Ovary (tissue), 3 donors: Measurements from ENCODE around the gene VILL.

Experiments
- POLR2A ChIP-seq: fragments of 450-650 bp; IDR thresholded peaks from one replicate; pipeline ENCODE4 v1.6.1; 2017; ENCODE audit warnings: antibody characterized with exemption, mild to moderate bottlenecking, moderate library complexity
- TF ChIP-seq, protein P1 (sequence below), 3 donors: fragments of 450-650 bp in 2 of 3; fragments of 200-600 bp in 1 of 3; IDR thresholded peaks; one replicate each; pipeline versions ENCODE4 v1.5.1 to v1.8.0; 2016 to 2022; ENCODE audit warnings: antibody characterized with exemption in 3 of 3, mild to moderate bottlenecking in 1 of 3
- donor health status: DM: no; HTN: no; CAD: no.

- TF ChIP-seq, protein P1, sequence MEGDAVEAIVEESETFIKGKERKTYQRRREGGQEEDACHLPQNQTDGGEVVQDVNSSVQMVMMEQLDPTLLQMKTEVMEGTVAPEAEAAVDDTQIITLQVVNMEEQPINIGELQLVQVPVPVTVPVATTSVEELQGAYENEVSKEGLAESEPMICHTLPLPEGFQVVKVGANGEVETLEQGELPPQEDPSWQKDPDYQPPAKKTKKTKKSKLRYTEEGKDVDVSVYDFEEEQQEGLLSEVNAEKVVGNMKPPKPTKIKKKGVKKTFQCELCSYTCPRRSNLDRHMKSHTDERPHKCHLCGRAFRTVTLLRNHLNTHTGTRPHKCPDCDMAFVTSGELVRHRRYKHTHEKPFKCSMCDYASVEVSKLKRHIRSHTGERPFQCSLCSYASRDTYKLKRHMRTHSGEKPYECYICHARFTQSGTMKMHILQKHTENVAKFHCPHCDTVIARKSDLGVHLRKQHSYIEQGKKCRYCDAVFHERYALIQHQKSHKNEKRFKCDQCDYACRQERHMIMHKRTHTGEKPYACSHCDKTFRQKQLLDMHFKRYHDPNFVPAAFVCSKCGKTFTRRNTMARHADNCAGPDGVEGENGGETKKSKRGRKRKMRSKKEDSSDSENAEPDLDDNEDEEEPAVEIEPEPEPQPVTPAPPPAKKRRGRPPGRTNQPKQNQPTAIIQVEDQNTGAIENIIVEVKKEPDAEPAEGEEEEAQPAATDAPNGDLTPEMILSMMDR (IDR thresholded peaks at IDR 0.05) = no peak
- TF ChIP-seq POLR2A = no peak
Observed at GRCh38 chr3:38011111-38011510, 20.5 kb downstream of the VILL start.
